ENCODE results near the gene FBXL16. TPM values are rescaled to one million over a fixed set of nuclear protein-coding genes. Genes with fewer than 3 reads are reported as not detected.

FBXL16 gene
- total and polyA plus RNA-seq, 9 of the 15 experiments (the other 6 are each of a cell fraction or from before 2014, with no cell fraction given): 0.21 to 8.2 (median 1.7) TPM

DNA sequence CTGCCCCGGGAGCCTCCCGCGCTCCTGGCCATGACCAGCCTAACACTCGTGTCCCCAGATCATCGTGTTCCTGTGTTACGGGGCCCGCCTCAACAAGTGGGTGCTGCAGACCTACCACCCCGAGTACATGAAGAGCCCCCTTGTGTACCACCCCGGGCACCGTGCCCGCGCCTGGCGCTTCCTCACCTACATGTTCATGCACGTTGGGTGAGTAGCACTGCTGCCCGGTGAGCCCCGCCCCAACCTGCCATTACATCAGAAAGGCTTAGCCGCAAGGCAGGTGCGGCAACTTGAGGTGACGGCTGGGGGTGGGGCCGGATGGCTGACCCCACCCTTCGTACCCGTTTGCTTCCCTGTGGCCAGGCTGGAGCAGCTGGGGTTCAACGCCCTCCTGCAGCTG lies 28.7 kb downstream of the FBXL16 start:
- H4K20me1 ChIP-seq (replicated peaks; ENCODE audit: control insufficient read depth, insufficient read depth, low read length): peaks cover 16% of the 10 kb centered on the region
- ATAC-seq (no peak), DNase-seq (ENCODE audit: extremely low read depth in 1 of 4, low spot score in 3 of 4) (no peak), FAIRE-seq (no peak)
- H3K4me3 ChIP-seq: no peak overlapping the region
- no peaks in the 10 kb centered on the region for H3K9me3 ChIP-seq (replicated peaks; ENCODE audit: control insufficient read depth, insufficient read depth, low read depth, low read length)
- peaks cover 43% of the 10 kb centered on the region for H3K36me3 ChIP-seq (ENCODE audit: control insufficient read depth, insufficient read depth, low read length)
- no peak overlapping the region for H3K4me2 ChIP-seq (ENCODE audit: insufficient read depth, low read length)
- H3K27ac ChIP-seq (ENCODE audit: extremely low read depth, low read depth, low read length): no peak overlapping the region
- 77% methylated on average over 22 of the region's 23 CpGs for WGBS (ENCODE audit: insufficient coverage, low coverage, missing lambda C conversion rate)
- TF ChIP-seq PCBP1 (IDR thresholded peaks at IDR 0.05; ENCODE audit: low read depth, low read length, poor library complexity, severe bottlenecking): peak; percentile 20
- TF ChIP-seq, protein P1, sequence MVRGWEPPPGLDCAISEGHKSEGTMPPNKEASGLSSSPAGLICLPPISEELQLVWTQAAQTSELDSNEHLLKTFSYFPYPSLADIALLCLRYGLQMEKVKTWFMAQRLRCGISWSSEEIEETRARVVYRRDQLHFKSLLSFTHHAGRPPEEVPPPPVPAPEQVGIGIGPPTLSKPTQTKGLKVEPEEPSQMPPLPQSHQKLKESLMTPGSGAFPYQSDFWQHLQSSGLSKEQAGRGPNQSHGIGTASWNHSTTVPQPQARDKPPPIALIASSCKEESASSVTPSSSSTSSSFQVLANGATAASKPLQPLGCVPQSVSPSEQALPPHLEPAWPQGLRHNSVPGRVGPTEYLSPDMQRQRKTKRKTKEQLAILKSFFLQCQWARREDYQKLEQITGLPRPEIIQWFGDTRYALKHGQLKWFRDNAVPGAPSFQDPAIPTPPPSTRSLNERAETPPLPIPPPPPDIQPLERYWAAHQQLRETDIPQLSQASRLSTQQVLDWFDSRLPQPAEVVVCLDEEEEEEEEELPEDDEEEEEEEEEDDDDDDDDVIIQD (CRISPR knock-in tag; IDR thresholded peaks at IDR 0.05): no peak
- peak; percentile 23 for TF ChIP-seq FIP1L1 (IDR thresholded peaks at IDR 0.05; ENCODE audit: low read depth, low read length, poor library complexity, severe bottlenecking)
- no TSS peak for BruUV-seq (replicated peaks)
- in situ Hi-C loops (cut with MboI) (loop anchor here (10.0 kb wide), 1 partner anchor 282 kb away; the partner anchor contains the start of gene NME4), intact Hi-C loops (cut with micrococcal nuclease) (loop anchor here (5.0 kb wide), 1 partner anchor 40 kb away; the partner anchor contains the start of gene METTL26)
- peak overlapping the region in 1 of 2 experiments; percentile 53; a peak in 1 of 4 replicates for H3K9ac ChIP-seq (ENCODE audit: insufficient read depth in 1 of 2, low read depth in 2 of 2, low read length in 2 of 2)
- no peaks in the 10 kb centered on the region for H3K27me3 ChIP-seq (ENCODE audit: control insufficient read depth in 2 of 2, insufficient read depth in 2 of 2, low read length in 2 of 2)
- peaks cover 23% of the 10 kb centered on the region for H3K79me2 ChIP-seq (ENCODE audit: control insufficient read depth, insufficient read depth, low read length)
- ChIA-PET POLR2A (interaction anchor here (1.0 kb wide), 1 partner anchor 281 kb away, joined by 3 read pairs; no protein-coding TSS in a partner anchor), CTCF (ENCODE audit: low intra/inter-chr PET ratio) (no interaction called here)
- H3K4me1 ChIP-seq (replicated peaks in 1 of 2; ENCODE audit: control insufficient read depth in 2 of 2, insufficient read depth in 2 of 2, low read length in 2 of 2): peaks cover 29 to 98% of the 10 kb centered on the region in 2 experiments
- H2AFZ ChIP-seq (ENCODE audit: low read depth, low read length): no peak overlapping the region
- peaks cover 2% of the 10 kb centered on the region for H3K9me1 ChIP-seq (ENCODE audit: control insufficient read depth, insufficient read depth, low read length)

Measured in K562 (cell line).